GM18498 (cell line): ENCODE data around the gene SMIM20.

Source experiments
- ATAC-seq: cut with Tn5 transposase; IDR thresholded peaks from one replicate; pipeline ENCODE4 v1.9.1; 2021; ENCODE audit warnings: mild to moderate bottlenecking, moderate library complexity; ENCODE audit not compliant: unreplicated experiment

The SMIM20 gene

GRCh38 chr4:25951390-25951952, 37.5 kb downstream of the SMIM20 start:
- ATAC-seq, result no peak

DNA sequence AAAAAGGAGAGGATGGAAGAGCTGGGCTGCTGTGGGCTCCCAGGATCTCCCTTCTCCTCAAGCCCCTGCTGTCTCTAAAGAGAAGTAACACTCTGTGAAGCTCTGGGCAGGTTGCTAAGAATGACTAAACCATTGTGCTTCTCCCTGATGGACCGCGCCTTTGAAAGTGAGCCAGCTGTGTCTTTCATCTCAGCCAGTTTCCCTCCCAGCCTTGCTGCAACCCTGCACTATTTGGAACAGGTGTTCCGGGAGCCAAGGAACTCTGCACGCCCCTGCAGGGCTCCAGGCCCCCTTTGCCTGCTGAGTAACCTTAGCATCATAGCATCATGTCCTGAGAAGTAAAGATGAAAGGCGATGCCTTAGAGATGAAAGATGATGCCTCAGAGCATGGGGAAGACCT, 39.7 kb downstream of the SMIM20 start:
- no peak for ATAC-seq

GRCh38 chr4:25954293-25954904, 40.4 kb downstream of the SMIM20 start:
- no peak for ATAC-seq

DNA sequence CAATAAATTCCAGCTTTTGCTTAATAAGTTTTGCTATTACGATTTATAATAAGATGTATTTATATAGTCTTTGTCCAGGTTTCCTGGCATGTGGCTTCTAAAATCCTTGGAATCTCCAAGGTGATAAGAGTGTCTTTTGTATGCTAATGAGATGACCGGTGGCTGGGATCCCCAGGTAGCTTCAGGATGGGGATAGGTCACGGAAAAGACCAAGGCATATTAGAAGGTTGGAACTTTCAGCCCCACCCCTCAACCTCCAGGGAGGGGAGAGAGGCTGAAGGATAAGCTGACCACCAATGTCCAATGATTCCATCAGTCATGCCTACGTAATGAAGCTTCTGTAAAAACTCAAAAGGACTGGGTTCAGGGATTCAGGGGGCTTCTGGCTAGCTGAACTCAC, 41.7 kb downstream of the SMIM20 start:
- no peak for ATAC-seq

DNA sequence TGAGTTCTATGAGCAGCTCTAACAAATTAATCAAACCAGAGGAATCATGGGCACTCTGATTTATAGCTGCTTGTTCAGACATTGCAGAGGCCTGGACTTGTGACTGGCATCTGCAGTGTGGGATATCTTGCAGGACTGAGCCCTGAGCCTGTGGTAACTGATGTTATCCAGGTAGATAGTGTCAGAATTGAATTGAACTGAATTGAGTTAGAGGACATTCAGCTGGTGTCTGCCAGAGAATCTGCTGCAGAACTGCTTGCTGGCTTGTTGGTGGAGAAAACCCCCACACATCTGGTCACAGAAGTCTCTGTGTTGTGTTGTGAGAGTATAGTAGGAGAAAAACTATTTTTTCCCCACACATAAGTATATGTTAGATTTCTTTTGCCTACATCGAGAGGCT, 42.2 kb downstream of the SMIM20 start:
- ATAC-seq, result no peak

- no peak for ATAC-seq
These were observed 44.1 kb downstream of the SMIM20 start for GRCh38 chr4:25958110-25958509.

DNA sequence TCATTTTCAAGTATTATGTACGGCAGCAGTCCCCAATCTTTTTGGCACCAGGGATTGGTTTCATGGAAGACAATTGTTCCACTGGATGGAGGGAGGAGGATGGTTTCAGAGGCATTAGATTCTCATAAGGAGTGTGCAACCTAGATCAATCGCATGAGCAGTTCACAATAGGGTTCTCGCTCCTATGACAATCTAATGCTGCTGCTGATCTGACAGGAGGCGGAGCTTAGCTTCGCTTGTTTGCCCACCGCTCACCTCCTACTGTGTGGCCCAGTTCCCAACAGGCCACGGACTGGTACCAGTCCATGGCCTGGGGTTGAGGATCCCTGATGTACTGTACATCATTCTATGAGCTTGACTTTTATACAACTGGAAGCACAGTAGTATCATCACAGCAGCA, 48.4 kb downstream of the SMIM20 start:
- no peak for ATAC-seq

- ATAC-seq, result no peak
These were observed 51.6 kb downstream of the SMIM20 start for GRCh38 chr4:25965629-25966028.

- no peak for ATAC-seq
These were observed 52.2 kb downstream of the SMIM20 start for GRCh38 chr4:25966171-25966570.

DNA sequence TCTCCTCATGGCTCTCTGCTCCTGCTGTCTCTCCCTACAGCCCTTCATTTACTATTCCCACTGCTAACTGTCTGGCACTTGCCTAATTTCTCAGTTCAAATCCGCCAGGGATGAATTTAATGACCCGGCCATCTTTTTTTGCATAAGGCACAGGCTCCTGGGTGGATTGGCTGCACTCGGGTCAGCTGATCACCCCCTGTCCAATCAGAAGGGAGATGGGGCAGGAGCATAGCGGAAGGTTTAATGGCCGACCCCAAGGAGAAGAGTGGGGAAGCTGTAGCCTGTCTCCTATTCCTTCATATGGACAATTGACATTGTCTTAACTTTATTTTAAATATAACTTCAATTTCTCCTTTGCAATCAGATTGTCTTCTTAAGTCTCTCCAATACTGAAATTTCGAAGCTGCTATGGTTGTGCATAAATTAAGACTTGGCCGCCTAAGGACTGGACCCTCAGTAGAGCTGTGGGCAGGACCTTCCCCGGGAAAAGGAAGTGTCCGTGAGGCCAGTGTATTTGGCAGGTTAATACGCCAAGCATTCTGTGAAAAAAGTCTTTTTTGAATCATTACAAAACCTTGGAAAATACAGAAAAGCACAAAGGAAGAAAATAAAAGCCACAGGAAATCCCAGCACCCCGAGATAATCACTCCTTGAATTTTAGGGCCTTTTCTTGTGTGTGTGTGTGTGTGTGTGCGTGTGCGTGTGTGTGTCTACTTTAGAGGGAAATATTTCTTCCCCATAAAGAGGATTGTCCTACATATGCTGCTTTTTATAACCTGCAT, 55.5 kb downstream of the SMIM20 start:
- no peak for ATAC-seq

GRCh38 chr4:25970226-25970675, 56.2 kb downstream of the SMIM20 start:
- no peak for ATAC-seq

DNA sequence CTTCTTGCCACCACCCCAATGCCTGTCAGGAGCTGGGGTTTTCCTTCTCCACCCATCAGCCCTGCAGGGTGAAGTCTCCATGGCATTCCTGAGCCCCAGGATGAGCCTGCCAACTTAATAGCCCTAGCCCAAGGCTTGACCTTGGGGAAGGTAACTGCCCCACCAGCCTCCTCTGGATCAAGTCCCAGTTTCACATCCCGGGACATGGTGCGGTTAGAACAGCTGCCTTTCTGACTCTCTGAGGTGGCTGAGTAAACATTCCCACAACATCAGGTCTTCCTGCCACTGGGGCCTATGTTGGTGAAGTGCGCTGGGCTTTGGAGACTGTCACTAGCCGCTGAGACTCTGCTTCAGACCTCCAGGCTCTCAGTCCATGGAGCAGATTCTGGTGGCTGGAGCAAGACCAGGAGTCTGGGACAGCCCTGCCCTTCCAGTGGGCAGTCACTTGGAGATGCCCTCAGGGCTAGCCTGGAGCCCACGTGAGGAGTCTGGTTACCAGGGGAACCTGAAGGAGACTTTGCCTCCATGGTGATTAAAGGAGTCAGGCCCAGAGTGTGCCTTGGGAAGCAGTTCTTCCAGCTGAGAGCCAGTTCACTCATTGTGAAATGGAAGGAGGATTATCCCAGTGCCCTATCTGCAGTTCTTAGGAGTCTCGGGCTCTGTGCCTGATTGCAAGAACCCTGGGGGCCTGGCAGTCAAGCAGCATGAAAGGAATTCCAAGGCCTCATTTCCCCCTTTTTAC, 56.8 kb downstream of the SMIM20 start:
- ATAC-seq, result no peak

- no peak for ATAC-seq
These were observed 58.3 kb downstream of the SMIM20 start for GRCh38 chr4:25972366-25972765.

GRCh38 chr4:25972984-25973745, 59.1 kb downstream of the SMIM20 start:
- ATAC-seq, result no peak

- ATAC-seq, result no peak
These were observed 62.8 kb downstream of the SMIM20 start for GRCh38 chr4:25976780-25977179.

DNA sequence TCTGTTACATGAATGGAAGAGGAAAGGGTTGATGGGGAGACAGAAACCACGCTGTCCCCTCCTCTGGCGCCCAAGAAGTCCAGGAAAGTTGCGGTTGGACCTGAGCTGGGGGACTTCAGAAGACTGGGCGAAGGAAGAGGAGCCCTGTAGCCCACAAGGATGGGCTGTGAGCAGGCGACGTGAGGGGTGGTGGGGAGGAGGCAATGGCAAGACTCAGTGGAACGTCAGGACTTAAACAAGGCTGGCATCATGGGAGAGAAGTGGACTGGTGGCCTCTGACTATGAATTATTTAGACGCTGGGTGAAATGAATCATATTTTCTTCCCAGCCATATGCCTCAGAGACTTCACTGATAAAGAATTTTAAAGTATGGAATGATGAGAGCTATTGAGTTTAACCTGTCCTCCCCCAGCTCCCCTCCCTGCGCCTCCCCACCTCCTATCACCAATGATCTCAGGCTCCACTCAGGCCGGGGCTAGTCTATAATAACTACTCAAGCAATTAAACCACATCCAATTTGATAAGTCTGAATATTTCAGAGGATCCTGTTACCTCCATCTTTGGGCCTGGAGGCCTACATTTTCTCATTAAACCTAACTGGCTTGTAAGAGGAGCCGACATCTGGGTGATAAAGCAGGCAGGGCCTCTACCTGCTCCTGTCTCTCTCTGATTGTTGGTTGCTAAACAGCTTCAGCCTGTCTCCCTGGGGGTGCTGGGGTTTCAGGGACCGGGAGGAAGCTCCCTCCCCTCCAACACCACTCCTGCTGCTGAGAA, 63.6 kb downstream of the SMIM20 start:
- no peak for ATAC-seq

- no peak for ATAC-seq
These were observed 64.3 kb downstream of the SMIM20 start for GRCh38 chr4:25978327-25978726.
